ENCODE data around the gene IL19.

DNA sequence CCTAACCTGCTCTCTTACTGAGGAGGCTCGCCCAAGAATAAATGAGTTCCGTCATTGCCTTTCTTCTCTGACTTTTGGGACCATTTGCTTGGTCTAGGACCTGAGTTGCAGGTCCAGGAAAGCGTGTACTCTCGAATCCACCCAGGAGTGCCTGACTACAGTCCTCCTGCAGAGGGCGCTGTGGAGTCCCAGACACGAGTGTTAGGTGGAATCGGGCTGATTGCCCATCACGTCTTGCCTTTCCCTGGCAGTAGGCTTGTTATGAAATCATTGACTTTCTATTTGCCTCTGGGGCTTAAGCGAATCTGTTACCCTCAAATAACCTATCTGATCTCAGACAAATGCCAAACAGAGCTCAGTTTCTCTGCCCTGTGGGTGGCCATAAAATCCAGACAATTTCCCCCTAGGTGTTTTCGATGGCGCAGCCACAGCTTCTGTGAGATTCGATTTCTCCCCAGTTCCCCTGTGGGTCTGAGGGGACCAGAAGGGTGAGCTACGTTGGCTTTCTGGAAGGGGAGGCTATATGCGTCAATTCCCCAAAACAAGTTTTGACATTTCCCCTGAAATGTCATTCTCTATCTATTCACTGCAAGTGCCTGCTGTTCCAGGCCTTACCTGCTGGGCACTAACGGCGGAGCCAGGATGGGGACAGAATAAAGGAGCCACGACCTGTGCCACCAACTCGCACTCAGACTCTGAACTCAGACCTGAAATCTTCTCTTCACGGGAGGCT, 94.5 kb downstream of the IL19 start, which contains the start of gene IL20:
- TF ChIP-seq POLR2A (IDR thresholded peaks at IDR 0.05; ENCODE audit: low read depth) (no peak), POLR2AphosphoS5 (IDR thresholded peaks at IDR 0.05) (no peak)
- TF ChIP-seq, protein P1, sequence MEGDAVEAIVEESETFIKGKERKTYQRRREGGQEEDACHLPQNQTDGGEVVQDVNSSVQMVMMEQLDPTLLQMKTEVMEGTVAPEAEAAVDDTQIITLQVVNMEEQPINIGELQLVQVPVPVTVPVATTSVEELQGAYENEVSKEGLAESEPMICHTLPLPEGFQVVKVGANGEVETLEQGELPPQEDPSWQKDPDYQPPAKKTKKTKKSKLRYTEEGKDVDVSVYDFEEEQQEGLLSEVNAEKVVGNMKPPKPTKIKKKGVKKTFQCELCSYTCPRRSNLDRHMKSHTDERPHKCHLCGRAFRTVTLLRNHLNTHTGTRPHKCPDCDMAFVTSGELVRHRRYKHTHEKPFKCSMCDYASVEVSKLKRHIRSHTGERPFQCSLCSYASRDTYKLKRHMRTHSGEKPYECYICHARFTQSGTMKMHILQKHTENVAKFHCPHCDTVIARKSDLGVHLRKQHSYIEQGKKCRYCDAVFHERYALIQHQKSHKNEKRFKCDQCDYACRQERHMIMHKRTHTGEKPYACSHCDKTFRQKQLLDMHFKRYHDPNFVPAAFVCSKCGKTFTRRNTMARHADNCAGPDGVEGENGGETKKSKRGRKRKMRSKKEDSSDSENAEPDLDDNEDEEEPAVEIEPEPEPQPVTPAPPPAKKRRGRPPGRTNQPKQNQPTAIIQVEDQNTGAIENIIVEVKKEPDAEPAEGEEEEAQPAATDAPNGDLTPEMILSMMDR (IDR thresholded peaks at IDR 0.05), result peak; percentile 43 to 65 (median 44)

Data from esophagus muscularis mucosa (tissue), 3 donors.